ENCODE results near the gene TESK1. TPM values are rescaled to one million over a fixed set of nuclear protein-coding genes. Genes with fewer than 3 reads are reported as not detected.
"Not testable (repeated sequence)": the region's sequence is repeated elsewhere in the genome, so short reads cannot be mapped to it uniquely, and the experiment has no call there.

Gene TESK1
- total RNA-seq, 1 experiment from 2014 or later, result 25.5 TPM

DNA sequence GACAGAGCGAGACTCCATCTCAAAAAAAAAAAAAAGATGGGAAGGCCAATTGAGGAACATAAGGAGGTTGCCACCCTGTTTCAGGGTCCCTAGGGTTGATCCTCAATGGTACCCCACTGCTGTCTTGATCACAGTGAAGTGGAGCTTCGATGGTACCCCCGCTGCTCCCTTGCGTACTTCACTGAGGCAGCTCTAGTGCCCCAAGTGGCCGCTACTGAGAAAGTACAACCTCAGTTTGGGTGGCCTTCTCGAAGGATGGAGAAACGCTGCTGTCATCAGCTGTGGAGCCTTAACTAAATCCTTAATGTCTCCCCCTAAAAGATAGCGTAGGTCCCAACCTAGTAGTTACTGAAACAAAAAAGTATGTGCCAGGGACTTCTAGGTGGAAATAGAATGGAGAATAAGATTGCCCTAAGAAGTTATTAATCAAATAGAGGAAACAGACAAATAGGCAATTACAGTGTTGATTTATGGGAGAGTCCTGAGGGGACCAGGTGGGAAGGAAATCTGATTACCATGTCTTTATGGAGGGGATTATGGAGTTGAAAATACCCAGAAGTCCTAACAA is 6.3 kb downstream of the TESK1 start:
- Histone ChIP-seq H3K4me2 (no peak overlapping the region), H3F3A (ENCODE audit: insufficient read depth, low read depth) (no peaks in the 10 kb centered on the region), H3K27me3 (ENCODE audit: insufficient read depth, low read depth) (no peaks in the 10 kb centered on the region), H4K20me1 (ENCODE audit: insufficient read depth) (no peaks in the 10 kb centered on the region), H3K27ac (no peak overlapping the region), H3K9me2 (ENCODE audit: insufficient read depth) (no peaks in the 10 kb centered on the region), H3K4me1 (replicated peaks; ENCODE audit: insufficient read depth) (peaks cover 5% of the 10 kb centered on the region; the same call in 1 of the 2 replicates), H3K36me3 (ENCODE audit: low read depth) (no peaks in the 10 kb centered on the region), H3K9me3 (ENCODE audit: insufficient read depth, low read depth) (no peaks in the 10 kb centered on the region), H3K79me2 (ENCODE audit: low read depth) (peaks cover under 1% of the 10 kb centered on the region; the same call in 1 of the 2 replicates), H2AFZ (no peak overlapping the region), H3K4me3 (no peak overlapping the region)
- peak in 1 of 2 experiments; percentile 2 for DNase-seq
- POLR2A ChIA-PET (ENCODE audit: unreplicated experiment), result no interaction called here
- no TSS peak for BruUV-seq (replicated peaks)
- CTCF ChIA-PET, result interaction anchor here (0.7 kb wide), 2 partner anchors 100 to 168 kb away, joined by 5 to 9 read pairs; no protein-coding TSS in a partner anchor
- intact Hi-C loops (cut with micrococcal nuclease; ENCODE audit: unreplicated experiment), result no loop called here
- TF ChIP-seq, protein P1, sequence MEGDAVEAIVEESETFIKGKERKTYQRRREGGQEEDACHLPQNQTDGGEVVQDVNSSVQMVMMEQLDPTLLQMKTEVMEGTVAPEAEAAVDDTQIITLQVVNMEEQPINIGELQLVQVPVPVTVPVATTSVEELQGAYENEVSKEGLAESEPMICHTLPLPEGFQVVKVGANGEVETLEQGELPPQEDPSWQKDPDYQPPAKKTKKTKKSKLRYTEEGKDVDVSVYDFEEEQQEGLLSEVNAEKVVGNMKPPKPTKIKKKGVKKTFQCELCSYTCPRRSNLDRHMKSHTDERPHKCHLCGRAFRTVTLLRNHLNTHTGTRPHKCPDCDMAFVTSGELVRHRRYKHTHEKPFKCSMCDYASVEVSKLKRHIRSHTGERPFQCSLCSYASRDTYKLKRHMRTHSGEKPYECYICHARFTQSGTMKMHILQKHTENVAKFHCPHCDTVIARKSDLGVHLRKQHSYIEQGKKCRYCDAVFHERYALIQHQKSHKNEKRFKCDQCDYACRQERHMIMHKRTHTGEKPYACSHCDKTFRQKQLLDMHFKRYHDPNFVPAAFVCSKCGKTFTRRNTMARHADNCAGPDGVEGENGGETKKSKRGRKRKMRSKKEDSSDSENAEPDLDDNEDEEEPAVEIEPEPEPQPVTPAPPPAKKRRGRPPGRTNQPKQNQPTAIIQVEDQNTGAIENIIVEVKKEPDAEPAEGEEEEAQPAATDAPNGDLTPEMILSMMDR (conservative IDR thresholded peaks at IDR 0.05), result peak; percentile 51
- no peak for TF ChIP-seq EZH2 (IDR thresholded peaks at IDR 0.05; ENCODE audit: low read depth)

- H3F3A ChIP-seq (ENCODE audit: insufficient read depth, low read depth); H2AFZ ChIP-seq; BruUV-seq (replicated peaks); H4K20me1 ChIP-seq (ENCODE audit: insufficient read depth); H3K4me3 ChIP-seq; H3K27ac ChIP-seq; CTCF ChIA-PET; H3K79me2 ChIP-seq (ENCODE audit: low read depth); H3K9me2 ChIP-seq (ENCODE audit: insufficient read depth); DNase-seq; H3K4me2 ChIP-seq; H3K36me3 ChIP-seq (ENCODE audit: low read depth); POLR2A ChIA-PET (ENCODE audit: unreplicated experiment); intact Hi-C loops (cut with micrococcal nuclease; ENCODE audit: unreplicated experiment); H3K27me3 ChIP-seq (ENCODE audit: insufficient read depth, low read depth); H3K4me1 ChIP-seq (replicated peaks; ENCODE audit: insufficient read depth); H3K9me3 ChIP-seq (ENCODE audit: insufficient read depth, low read depth): not testable (repeated sequence)
Observed at GRCh38 chr9:35612066-35612465, 7.0 kb downstream of the TESK1 start.

DNA sequence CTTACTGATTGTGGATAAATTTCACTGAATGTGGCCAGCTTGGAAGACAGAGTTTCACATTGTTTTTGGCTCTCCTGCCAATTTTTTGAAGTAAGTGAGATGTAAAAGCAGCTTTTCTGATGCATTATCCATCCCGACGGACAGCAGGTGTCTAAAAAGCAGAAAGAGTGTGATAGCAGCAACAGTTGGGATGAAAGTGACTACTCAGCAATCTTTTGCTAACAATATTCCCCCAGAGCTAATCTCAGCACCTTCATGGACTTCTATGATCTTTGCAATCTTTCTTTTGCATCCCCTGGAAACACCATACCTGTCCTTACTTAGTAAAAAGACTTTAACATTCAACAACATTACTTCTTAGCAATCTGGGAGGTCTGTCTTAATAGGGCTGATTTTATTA is 7.8 kb downstream of the TESK1 start:
- no peaks in the 10 kb centered on the region for H3F3A ChIP-seq (ENCODE audit: insufficient read depth, low read depth)
- H3K4me3 ChIP-seq, result no peak overlapping the region
- no peak for TF ChIP-seq EZH2 (IDR thresholded peaks at IDR 0.05; ENCODE audit: low read depth)
- TF ChIP-seq, protein P1 (conservative IDR thresholded peaks at IDR 0.05), result no peak
- no peak overlapping the region for H3K4me2 ChIP-seq
- DNase-seq, result no peak
- no peak overlapping the region for H3K27ac ChIP-seq
- no peaks in the 10 kb centered on the region for H3K27me3 ChIP-seq (ENCODE audit: insufficient read depth, low read depth)
- CTCF ChIA-PET, result interaction anchor here (0.6 kb wide), 1 partner anchor 10 kb away, joined by 7 read pairs; no protein-coding TSS in a partner anchor
- H2AFZ ChIP-seq, result no peak overlapping the region
- H4K20me1 ChIP-seq (ENCODE audit: insufficient read depth), result no peaks in the 10 kb centered on the region
- H3K9me3 ChIP-seq (ENCODE audit: insufficient read depth, low read depth), result no peaks in the 10 kb centered on the region
- POLR2A ChIA-PET (ENCODE audit: unreplicated experiment), result no interaction called here
- no peaks in the 10 kb centered on the region for H3K36me3 ChIP-seq (ENCODE audit: low read depth)
- H3K4me1 ChIP-seq (replicated peaks; ENCODE audit: insufficient read depth), result no peaks in the 10 kb centered on the region
- no TSS peak for BruUV-seq (replicated peaks)
- H3K9me2 ChIP-seq (ENCODE audit: insufficient read depth), result no peaks in the 10 kb centered on the region
- no peaks in the 10 kb centered on the region for H3K79me2 ChIP-seq (ENCODE audit: low read depth)
- intact Hi-C loops (cut with micrococcal nuclease; ENCODE audit: unreplicated experiment), result no loop called here

Data from PC-9 (cell line).